ENCODE measurements around the gene SENP1. TPM values are rescaled to one million over a fixed set of nuclear protein-coding genes. Genes with fewer than 3 reads are reported as not detected.

Gene SENP1
- total and polyA plus RNA-seq, 2 of the 13 experiments (the other 11 are each of a cell fraction or from before 2014, with no cell fraction given) = 14.0 to 20.2 TPM

- TF ChIP-seq MNT (IDR thresholded peaks at IDR 0.05) = no peak
- TF ChIP-seq AHR (CRISPR knock-in tag; IDR thresholded peaks at IDR 0.05) = no peak
- TF ChIP-seq ZSCAN5A (CRISPR knock-in tag; IDR thresholded peaks at IDR 0.05; ENCODE audit: borderline replicate concordance) = 0 out of 2 replicates have a peak, but pooled peaks have one; percentile 34
- no peak for TF ChIP-seq ZNF232 (CRISPR knock-in tag; IDR thresholded peaks at IDR 0.05; ENCODE audit: borderline replicate concordance)
- 0 out of 2 replicates have a peak, but pooled peaks have one; percentile 35 for TF ChIP-seq ZBTB10 (CRISPR knock-in tag; IDR thresholded peaks at IDR 0.05; ENCODE audit: borderline replicate concordance)
- TF ChIP-seq GATAD1 (CRISPR knock-in tag; IDR thresholded peaks at IDR 0.05) = no peak
- no peak for TF ChIP-seq ZNF441 (CRISPR knock-in tag; IDR thresholded peaks at IDR 0.05; ENCODE audit: borderline replicate concordance)
- TF ChIP-seq ASH2L (IDR thresholded peaks at IDR 0.05; ENCODE audit: insufficient read length, low read depth, low read length) = peak; percentile 31
- no peak for TF ChIP-seq ZNF557 (CRISPR knock-in tag; IDR thresholded peaks at IDR 0.05)
- TF ChIP-seq REST (IDR thresholded peaks at IDR 0.05; ENCODE audit: borderline replicate concordance in 1 of 2, low read depth in 1 of 2, low read length in 2 of 2) = no peak
- TF ChIP-seq RFXANK (CRISPR knock-in tag; IDR thresholded peaks at IDR 0.05) = no peak
- TF ChIP-seq ESRRA (CRISPR knock-in tag; IDR thresholded peaks at IDR 0.05; ENCODE audit: low read depth) = no peak
- TF ChIP-seq ETV6 (CRISPR knock-in tag; conservative IDR thresholded peaks at IDR 0.05) = no peak
- no peak for TF ChIP-seq MIXL1 (CRISPR knock-in tag; IDR thresholded peaks at IDR 0.05)
- peak; percentile 50; the same call in 1 of the 2 replicates for TF ChIP-seq PAXIP1 (CRISPR knock-in tag; conservative IDR thresholded peaks at IDR 0.05)
These were observed 101.6 kb downstream of the SENP1 start, which contains the start of gene COL2A1 (continued) for GRCh38 chr12:48004053-48004941.

Data from HepG2 (cell line).